GM06990 (cell line): ENCODE results near the gene DGAT2L6.

Source experiments
- DNase-seq: peaks from one replicate; pipeline ENCODE4 v3.0.0-alpha.2; 2011; ENCODE audit not compliant: insufficient read length; ENCODE audit errors: extremely low read depth
- H3K27me3 ChIP-seq: replicated peaks from 2 replicates; pipeline ENCODE4 v1.6.0; 2011; ENCODE audit warnings: low read length; ENCODE audit not compliant: control insufficient read depth, insufficient read depth
- H3K36me3 ChIP-seq: 2 replicates; pipeline ENCODE4 v1.5.1; 2011; ENCODE audit warnings: low read length; ENCODE audit not compliant: control insufficient read depth, insufficient read depth
- H3K4me3 ChIP-seq: replicated peaks from 2 replicates; pipeline ENCODE4 v1.5.1; 2011; ENCODE audit warnings: low read depth, mild to moderate bottlenecking, control low read depth, low read length
- CTCF ChIP-seq: IDR thresholded peaks from 2 replicates; pipeline ENCODE4 v1.5.1; 2011; ENCODE audit warnings: low read length, control low read depth, mild to moderate bottlenecking, inconsistent platforms; ENCODE audit not compliant: insufficient read depth, poor library complexity, severe bottlenecking

DGAT2L6 gene

GRCh38 chrX:70244881-70245280 is 67.6 kb downstream of the DGAT2L6 start:
- Histone ChIP-seq H3K4me3 (no peak overlapping the region), H3K36me3 (no peaks in the 10 kb centered on the region), H3K27me3 (no peaks in the 10 kb centered on the region)
- no peak for DNase-seq
- no peak for TF ChIP-seq CTCF

- TF ChIP-seq CTCF: no peak
- no peak overlapping the region for H3K4me3 ChIP-seq
- no peaks in the 10 kb centered on the region for H3K36me3 ChIP-seq
- H3K27me3 ChIP-seq: no peaks in the 10 kb centered on the region
- DNase-seq: no peak
Measured at GRCh38 chrX:70247252-70247651, 70.0 kb downstream of the DGAT2L6 start.

- Histone ChIP-seq H3K27me3 (no peaks in the 10 kb centered on the region), H3K4me3 (no peak overlapping the region), H3K36me3 (no peaks in the 10 kb centered on the region)
- DNase-seq: no peak
- TF ChIP-seq CTCF: no peak
Measured at GRCh38 chrX:70252491-70252890, 75.2 kb downstream of the DGAT2L6 start.

GRCh38 chrX:70253377-70254062 is 76.2 kb downstream of the DGAT2L6 start:
- no peaks in the 10 kb centered on the region for H3K27me3 ChIP-seq
- no peak for TF ChIP-seq CTCF
- DNase-seq: no peak

GRCh38 chrX:70254063-70254400 is 76.7 kb downstream of the DGAT2L6 start:
- H3K4me3 ChIP-seq: no peak overlapping the region
- DNase-seq: no peak
- no peak for TF ChIP-seq CTCF
- H3K36me3 ChIP-seq: no peaks in the 10 kb centered on the region
- no peaks in the 10 kb centered on the region for H3K27me3 ChIP-seq

More at GRCh38 chrX:70253377-70254062, 76.2 kb downstream of the DGAT2L6 start:
- Histone ChIP-seq H3K4me3 (no peak overlapping the region), H3K36me3 (no peaks in the 10 kb centered on the region)

- Histone ChIP-seq H3K36me3 (no peaks in the 10 kb centered on the region), H3K27me3 (no peaks in the 10 kb centered on the region), H3K4me3 (no peak overlapping the region)
- TF ChIP-seq CTCF: no peak
- DNase-seq: no peak
Measured at GRCh38 chrX:70254909-70255308, 77.6 kb downstream of the DGAT2L6 start.
